Immature natural killer cell (primary cell): ENCODE measurements around the gene HNRNPLL. TPM values are rescaled to one million over a fixed set of nuclear protein-coding genes. Genes with fewer than 3 reads are reported as not detected.
A peak's percentile ranks its signal among the peaks of the same experiment; 100 is the strongest.

Experiments
- DNase-seq, 3 donors: peaks; one replicate each; pipeline ENCODE4 v3.0.0; 2022; ENCODE audit warnings: mixed read lengths in 1 of 3
- H3K27ac Mint-ChIP-seq, 6 donors: one replicate each; pipeline ENCODE4 v1.8.0; 2020; ENCODE audit warnings: mixed read lengths in 6 of 6, mild to moderate bottlenecking in 5 of 6, inconsistent platforms in 4 of 6, moderate library complexity in 3 of 6
- H3K27me3 Mint-ChIP-seq, 3 donors: one replicate each; pipeline ENCODE4 v1.8.0; 2020 to 2021; ENCODE audit warnings: low read depth in 3 of 3, mild to moderate bottlenecking in 3 of 3, mixed read lengths in 3 of 3, moderate library complexity in 3 of 3, inconsistent platforms in 1 of 3
- H3K36me3 Mint-ChIP-seq, 3 donors: one replicate each; pipeline ENCODE4 v1.8.0; 2020; ENCODE audit warnings: mixed read lengths in 3 of 3, inconsistent platforms in 2 of 3, mild to moderate bottlenecking in 2 of 3
- H3K4me1 Mint-ChIP-seq, 2 donors: one replicate each; pipeline ENCODE4 v1.8.0; 2020; ENCODE audit warnings: inconsistent platforms in 2 of 2, mild to moderate bottlenecking in 2 of 2, mixed read lengths in 2 of 2, moderate library complexity in 1 of 2
- H3K4me3 Mint-ChIP-seq, 5 donors: one replicate each; pipeline ENCODE4 v1.8.0; 2020; ENCODE audit warnings: mild to moderate bottlenecking in 5 of 5, mixed read lengths in 5 of 5, inconsistent platforms in 3 of 5, moderate library complexity in 3 of 5
- H3K9me3 Mint-ChIP-seq, 6 donors: one replicate each; pipeline ENCODE4 v1.8.0; 2020; ENCODE audit warnings: mild to moderate bottlenecking in 6 of 6, mixed read lengths in 6 of 6, inconsistent platforms in 4 of 6, moderate library complexity in 3 of 6
- polyA plus RNA-seq, 3 donors: library from polyadenylated mRNA; unstranded; fragments of 300-500 nt; fragmentation: Illumina TruSeq; gene quantifications; one replicate each; pipeline ENCODE4 v1.2.3, GENCODE V29; 2021

The HNRNPLL gene
- polyA plus RNA-seq, 3 donors from 2014 or later = 7.4 to 13.9 (median 11.5) TPM

DNA sequence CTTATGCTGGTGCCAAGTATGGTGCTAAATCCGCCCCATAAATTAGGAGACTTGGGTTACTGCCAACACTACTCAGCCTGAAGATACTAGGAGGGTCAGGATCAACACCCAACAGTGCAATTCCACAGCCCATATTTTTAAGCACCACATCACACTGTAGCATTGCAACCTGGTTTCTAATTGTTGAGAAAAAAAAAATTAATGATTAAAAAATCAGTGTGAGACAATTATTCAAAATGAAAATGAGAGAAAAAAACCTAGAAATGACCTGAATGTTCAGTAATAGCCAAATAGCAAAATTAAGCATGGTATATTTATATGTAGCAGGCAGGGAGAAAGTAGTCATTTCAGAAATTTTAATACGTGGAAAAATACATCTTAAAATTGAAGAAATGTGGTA is 29.2 kb upstream of the HNRNPLL start:
- Mint-ChIP-seq H3K27ac (no peak overlapping the region), H3K4me1 (no peaks in the 10 kb centered on the region), H3K27me3 (peaks cover 0 to 5% (median 3%) of the 10 kb centered on the region in 3 donors), H3K4me3 (no peak overlapping the region), H3K9me3 (peaks cover 0 to 3% (median 0%) of the 10 kb centered on the region in 6 donors), H3K36me3 (no peaks in the 10 kb centered on the region)
- DNase-seq = no peak

DNA sequence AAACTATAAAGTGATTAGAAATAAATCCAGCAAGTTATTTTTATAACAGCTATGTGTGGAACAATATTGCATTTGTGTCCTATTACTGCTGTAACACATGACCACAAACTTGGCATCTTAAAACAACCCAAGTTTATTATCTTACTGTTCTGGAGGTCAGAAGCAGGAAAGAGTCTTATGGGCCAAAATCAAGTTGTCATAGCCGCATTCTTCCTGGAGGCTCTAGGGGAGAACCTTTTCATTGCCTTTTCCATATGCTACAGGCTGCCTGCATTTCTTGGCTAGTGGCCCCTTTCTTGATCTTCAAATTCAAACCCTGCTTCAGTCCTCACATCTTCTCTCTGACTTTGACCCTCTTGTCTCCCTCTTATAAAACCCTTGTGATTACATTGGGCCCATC is 27.0 kb upstream of the HNRNPLL start:
- Mint-ChIP-seq H3K4me3 (no peak overlapping the region), H3K4me1 (peaks cover 3 to 7% of the 10 kb centered on the region in 2 donors), H3K27me3 (peaks cover 0 to 3% (median 2%) of the 10 kb centered on the region in 3 donors), H3K36me3 (no peaks in the 10 kb centered on the region), H3K27ac (no peak overlapping the region), H3K9me3 (peaks cover 0 to 3% (median 0%) of the 10 kb centered on the region in 6 donors)
- DNase-seq = no peak

DNA sequence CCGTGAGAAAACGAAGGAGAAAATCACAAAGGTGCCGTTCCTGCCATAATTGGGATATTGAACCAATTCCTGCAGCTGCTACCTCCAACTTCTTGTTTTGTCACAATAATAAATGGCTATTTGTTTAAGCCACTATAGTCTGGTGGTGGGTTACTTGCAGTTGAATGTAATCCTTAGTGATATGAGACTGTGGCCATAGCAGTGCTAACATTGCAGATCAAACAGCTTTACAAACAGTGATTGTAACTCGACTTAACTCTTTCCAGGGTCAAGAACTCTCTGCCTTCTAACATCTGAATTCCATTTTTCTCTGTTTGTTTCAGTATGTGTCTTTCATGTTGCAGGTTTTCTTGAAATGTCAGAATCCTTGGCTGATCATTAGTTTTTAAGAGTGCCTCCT is 24.7 kb upstream of the HNRNPLL start:
- Mint-ChIP-seq H3K9me3 (peaks cover 0 to 3% (median 0%) of the 10 kb centered on the region in 6 donors), H3K4me3 (no peak overlapping the region), H3K27ac (no peak overlapping the region), H3K36me3 (no peaks in the 10 kb centered on the region), H3K27me3 (peaks cover 0 to 2% (median 0%) of the 10 kb centered on the region in 3 donors), H3K4me1 (peaks cover 3 to 7% of the 10 kb centered on the region in 2 donors)
- no peak for DNase-seq

DNA sequence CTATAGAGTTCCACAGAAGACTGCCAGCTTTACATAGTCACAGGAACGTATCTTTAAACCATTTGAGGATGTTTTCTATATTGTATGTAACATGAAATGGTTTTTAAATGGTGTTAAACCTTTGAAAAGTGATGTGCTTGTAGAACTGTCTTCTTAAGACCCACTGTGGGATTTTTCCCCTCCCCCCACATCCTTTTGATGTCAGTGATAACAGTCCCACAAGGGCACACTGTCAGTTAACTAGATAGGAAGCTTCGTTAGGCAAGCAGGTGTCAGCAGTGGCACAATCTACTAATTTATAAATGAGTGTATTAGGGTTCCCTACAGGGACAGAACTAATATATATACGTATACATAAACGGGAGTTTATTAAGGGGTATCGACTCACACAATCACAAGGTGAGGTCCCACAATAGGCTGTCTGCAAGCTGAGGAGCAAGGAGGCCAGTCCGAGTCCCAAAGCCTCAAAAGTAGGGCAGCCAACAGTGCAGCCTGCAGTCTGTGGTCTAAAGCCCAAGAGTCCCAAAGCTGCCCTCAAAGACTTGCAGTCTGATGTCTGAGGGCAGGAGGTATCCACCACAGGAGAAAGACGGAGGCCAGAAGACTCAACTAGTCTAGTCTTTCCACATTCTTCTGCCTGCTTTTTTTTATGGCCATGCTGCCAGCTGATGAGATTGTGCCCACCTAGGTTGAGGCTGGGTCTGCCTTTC is 23.8 kb upstream of the HNRNPLL start:
- Mint-ChIP-seq H3K27me3 (peaks cover 0 to 4% (median 0%) of the 10 kb centered on the region in 3 donors), H3K9me3 (peaks cover 0 to 3% (median 0%) of the 10 kb centered on the region in 6 donors), H3K4me3 (no peak overlapping the region), H3K27ac (peak overlapping the region in 1 of 6 donors; percentile 53), H3K36me3 (no peaks in the 10 kb centered on the region), H3K4me1 (peaks cover 3 to 7% of the 10 kb centered on the region in 2 donors)
- DNase-seq = peak in 1 of 3 donors; percentile 20

DNA sequence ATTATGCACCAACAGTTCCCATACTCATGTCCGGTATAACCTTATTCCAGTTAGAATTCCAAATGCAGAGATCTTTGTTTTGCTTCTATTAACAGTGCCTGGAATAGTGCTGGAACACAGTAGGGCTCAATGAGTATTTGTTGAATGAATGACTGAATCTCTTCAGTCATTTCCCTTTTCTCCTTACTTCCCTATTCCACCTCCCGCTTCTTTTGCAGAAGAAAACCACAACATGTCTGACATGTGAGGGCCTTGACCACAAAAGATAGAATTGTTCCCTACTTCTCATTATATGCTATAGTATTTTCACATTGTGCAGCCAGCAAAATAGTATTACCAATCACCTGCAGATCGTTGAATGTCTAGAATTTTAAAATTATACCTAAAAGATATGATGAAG is 19.5 kb upstream of the HNRNPLL start:
- peaks cover 0 to 2% (median 0%) of the 10 kb centered on the region in 3 donors for H3K27me3 Mint-ChIP-seq
- no peak overlapping the region for H3K27ac Mint-ChIP-seq
- no peaks in the 10 kb centered on the region for H3K36me3 Mint-ChIP-seq
- H3K4me3 Mint-ChIP-seq = no peak overlapping the region
- no peak for DNase-seq
- peaks cover 0 to 2% (median 0%) of the 10 kb centered on the region in 6 donors for H3K9me3 Mint-ChIP-seq
- H3K4me1 Mint-ChIP-seq = peaks cover 3 to 7% of the 10 kb centered on the region in 2 donors

DNA sequence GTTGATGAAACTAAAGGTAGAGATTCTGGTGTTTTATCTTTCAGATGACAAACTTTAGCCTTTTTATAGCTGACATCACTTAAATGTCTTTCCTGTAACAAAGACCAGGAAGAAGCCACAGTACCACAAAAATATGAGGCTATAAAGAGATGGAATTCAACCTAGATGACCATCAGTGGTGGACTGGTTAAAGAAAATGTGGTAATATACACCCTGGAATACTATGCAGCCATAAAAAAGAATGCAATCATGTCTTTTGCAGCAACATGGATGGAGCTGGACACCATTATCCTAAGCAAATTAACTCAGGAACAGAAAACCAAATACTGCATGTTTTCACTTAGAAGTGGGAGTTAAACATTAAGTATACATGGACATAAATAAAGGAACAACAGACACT is 18.3 kb upstream of the HNRNPLL start:
- peaks cover 0 to 2% (median 1%) of the 10 kb centered on the region in 3 donors for H3K27me3 Mint-ChIP-seq
- no peak overlapping the region for H3K27ac Mint-ChIP-seq
- peaks cover 0 to under 1% of the 10 kb centered on the region in 2 donors for H3K4me1 Mint-ChIP-seq
- DNase-seq = no peak
- no peaks in the 10 kb centered on the region for H3K36me3 Mint-ChIP-seq
- H3K9me3 Mint-ChIP-seq = peaks cover 0 to 2% (median 0%) of the 10 kb centered on the region in 6 donors
- no peak overlapping the region for H3K4me3 Mint-ChIP-seq

DNA sequence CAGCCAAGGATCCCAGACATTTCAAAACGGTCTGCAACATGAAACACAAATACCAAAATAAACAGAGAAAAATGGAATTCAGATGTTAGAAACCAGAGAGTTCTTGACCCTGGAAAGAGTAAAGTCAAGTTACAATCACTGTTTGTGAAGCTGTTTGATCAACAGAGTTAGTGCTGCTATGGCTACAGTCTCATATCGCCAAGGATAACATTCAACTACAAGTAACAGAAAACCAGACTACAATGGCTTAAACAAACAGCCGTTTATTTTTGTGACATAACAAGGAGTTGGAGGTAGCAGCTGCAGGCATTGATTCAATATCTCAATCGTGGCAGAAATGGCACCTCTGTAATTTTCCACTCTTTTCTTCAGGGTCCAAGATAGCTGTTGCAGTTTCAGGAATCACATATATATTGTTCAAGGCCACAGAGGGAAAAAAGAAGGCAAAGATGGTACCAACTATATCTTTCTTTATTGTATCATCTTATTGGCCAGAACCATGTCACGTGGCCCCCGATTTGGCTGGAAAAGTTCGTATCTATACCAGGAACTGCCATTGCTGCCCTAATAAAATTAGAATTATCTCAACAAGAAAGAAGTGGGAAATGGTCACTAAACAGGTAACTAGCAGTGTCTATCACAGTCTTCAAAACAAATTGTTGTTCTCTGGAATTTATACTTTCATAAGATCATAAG is 17.7 kb upstream of the HNRNPLL start:
- peaks cover 0 to 2% (median 0%) of the 10 kb centered on the region in 6 donors for H3K9me3 Mint-ChIP-seq
- peaks cover 0 to 3% (median 2%) of the 10 kb centered on the region in 3 donors for H3K27me3 Mint-ChIP-seq
- H3K4me1 Mint-ChIP-seq = no peaks in the 10 kb centered on the region
- no peak for DNase-seq
- H3K36me3 Mint-ChIP-seq = no peaks in the 10 kb centered on the region
- no peak overlapping the region for H3K27ac Mint-ChIP-seq
- no peak overlapping the region for H3K4me3 Mint-ChIP-seq

DNA sequence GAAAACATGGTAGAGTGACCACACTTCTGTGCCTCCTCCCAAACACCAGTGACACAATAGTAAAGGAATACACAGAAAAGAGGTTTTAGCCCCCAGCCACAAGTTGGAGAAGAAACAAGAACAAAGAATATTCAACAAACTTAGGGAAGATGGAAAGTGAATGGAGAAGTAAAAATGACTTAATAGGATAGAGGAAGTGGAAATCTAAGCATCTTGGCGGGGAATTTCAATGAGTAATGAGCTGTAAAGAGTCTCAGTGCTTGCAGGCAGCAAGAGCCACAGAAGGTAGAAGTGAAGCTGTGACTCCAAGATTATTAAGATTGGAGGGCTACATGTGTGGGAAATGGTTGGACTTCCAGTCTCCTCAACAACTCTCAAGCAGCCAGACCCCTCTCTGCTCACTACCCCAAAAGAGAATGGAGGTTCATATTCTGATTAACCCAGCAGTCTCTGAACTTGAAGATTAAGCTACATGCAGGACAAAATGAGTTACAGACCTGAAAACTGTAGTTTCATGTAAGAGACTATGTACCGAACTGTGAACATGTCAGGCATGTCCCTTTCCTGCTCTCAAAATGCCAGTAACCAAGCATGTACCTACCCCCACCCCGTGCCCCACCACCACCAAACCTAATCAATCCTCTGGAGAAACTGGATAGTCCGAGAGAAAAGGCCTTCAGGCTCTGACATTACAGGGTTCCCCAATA is 16.9 kb upstream of the HNRNPLL start:
- H3K4me1 Mint-ChIP-seq = no peaks in the 10 kb centered on the region
- peaks cover 0 to 5% (median 3%) of the 10 kb centered on the region in 3 donors for H3K27me3 Mint-ChIP-seq
- no peak overlapping the region for H3K27ac Mint-ChIP-seq
- H3K36me3 Mint-ChIP-seq = no peaks in the 10 kb centered on the region
- no peak overlapping the region for H3K4me3 Mint-ChIP-seq
- H3K9me3 Mint-ChIP-seq = peaks cover 0 to 2% (median 0%) of the 10 kb centered on the region in 6 donors
- no peak for DNase-seq

DNA sequence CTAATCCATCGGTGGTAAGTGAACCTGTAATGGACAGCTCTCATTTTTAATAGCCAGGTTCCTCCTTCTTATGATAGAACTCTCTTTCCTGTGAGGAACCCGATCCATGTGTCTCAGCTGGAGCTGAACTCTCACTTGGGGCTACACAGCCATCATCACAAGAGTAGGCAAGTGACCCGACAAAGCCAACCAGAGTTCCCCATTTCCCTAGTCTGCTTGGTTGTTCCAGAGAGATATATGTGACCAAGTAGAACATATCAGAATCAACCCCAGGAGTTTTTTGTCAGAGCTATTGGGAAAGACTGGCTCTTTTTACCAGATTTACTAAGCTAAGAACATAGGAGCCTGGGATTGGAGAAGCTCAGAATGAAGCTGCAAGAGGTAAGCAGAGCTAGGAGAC is 14.6 kb upstream of the HNRNPLL start:
- peaks cover 2 to 8% (median 7%) of the 10 kb centered on the region in 3 donors for H3K27me3 Mint-ChIP-seq
- H3K27ac Mint-ChIP-seq = no peak overlapping the region
- no peak for DNase-seq
- peaks cover 0 to 2% (median 0%) of the 10 kb centered on the region in 6 donors for H3K9me3 Mint-ChIP-seq
- H3K4me3 Mint-ChIP-seq = no peak overlapping the region
- no peaks in the 10 kb centered on the region for H3K36me3 Mint-ChIP-seq
- H3K4me1 Mint-ChIP-seq = no peaks in the 10 kb centered on the region

DNA sequence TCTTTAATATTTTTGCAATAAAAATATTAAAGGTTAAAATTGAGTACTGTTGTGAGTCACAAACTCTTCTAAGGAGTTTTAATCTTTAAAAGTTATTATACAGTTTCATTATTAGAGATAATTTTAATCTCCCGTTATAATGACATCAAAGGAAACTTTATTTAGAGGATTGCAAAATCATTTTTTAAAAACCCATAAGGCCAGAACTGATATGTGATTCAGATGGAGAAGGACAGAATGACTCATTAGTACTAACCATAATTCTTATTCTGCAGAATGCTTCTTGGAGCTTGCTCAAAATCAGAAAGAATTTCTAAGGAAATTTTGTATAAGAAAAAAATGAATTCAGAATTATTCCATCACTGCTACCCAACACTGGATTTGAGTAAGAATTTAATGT is 12.5 kb upstream of the HNRNPLL start:
- peaks cover 0 to 2% (median 0%) of the 10 kb centered on the region in 6 donors for H3K9me3 Mint-ChIP-seq
- H3K36me3 Mint-ChIP-seq = no peaks in the 10 kb centered on the region

DNA sequence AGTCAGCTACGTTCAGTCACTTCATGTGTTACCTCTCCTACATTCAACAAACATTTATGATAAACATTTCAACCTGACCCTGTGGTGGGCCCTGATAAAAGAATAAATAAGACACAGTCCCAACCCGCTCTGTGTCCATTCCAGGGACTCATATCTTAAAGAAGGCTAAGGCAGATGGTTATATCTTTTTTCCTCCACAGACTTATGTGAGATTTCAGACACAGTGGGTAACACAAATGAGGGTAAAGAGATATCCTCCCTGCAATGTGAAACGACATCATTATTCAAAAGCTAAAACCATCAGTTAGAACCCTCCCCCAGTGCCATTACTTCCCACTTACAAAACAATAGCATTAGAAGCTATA is 11.1 kb upstream of the HNRNPLL start:
- H3K27ac Mint-ChIP-seq = no peak overlapping the region
- no peaks in the 10 kb centered on the region for H3K36me3 Mint-ChIP-seq
- no peak for DNase-seq
- H3K4me3 Mint-ChIP-seq = no peak overlapping the region
- peaks cover 2 to 11% (median 7%) of the 10 kb centered on the region in 3 donors for H3K27me3 Mint-ChIP-seq
- peaks cover 0 to 2% (median 0%) of the 10 kb centered on the region in 6 donors for H3K9me3 Mint-ChIP-seq
- no peaks in the 10 kb centered on the region for H3K4me1 Mint-ChIP-seq

More for the DNA sequence above, 12.5 kb upstream of the HNRNPLL start:
- Mint-ChIP-seq H3K4me1 (no peaks in the 10 kb centered on the region), H3K27ac (no peak overlapping the region), H3K27me3 (peaks cover 2 to 7% (median 7%) of the 10 kb centered on the region in 3 donors), H3K4me3 (no peak overlapping the region)
- DNase-seq = no peak

DNA sequence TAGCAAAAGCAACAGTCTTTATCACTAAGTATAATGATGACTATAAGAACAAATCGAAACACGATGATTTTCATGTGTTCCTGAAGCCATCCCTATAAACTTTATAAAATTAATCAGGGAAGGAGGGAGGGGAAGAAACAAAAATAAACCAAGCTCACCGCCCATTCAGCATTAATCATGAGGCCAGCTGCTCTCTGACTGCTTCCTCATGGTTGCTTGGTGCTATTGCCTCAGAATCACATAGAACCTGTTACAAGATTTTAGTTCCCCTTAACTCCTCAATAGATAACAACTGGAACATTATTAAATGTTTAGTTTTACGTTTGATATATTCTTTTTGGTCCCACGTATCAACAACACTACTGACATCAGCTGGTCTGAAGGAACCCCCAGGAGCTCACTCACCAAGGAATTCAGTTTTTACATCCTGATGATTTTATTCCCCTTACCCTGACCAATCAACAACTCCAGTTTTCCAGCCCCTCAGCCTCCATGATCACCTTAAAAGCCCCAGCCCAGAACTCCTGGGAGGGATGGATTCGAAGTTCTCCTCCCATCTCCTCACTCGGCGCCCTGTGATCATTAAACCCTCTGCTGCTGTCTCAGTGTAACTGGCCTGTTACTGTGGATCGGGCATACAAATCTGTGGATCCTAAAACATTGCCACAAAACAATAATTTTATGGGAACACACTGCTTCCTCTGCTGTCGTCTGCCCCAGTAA is 10.6 kb upstream of the HNRNPLL start:
- Mint-ChIP-seq H3K27ac (no peak overlapping the region), H3K27me3 (peaks cover 2 to 11% (median 7%) of the 10 kb centered on the region in 3 donors), H3K4me3 (no peak overlapping the region), H3K9me3 (no peaks in the 10 kb centered on the region), H3K4me1 (no peaks in the 10 kb centered on the region), H3K36me3 (no peaks in the 10 kb centered on the region)
- no peak for DNase-seq
